DLD1 (cell line): ENCODE results near the gene ECPAS.
"Not testable (repeated sequence)": the region's sequence is repeated elsewhere in the genome, so short reads cannot be mapped to it uniquely, and the experiment has no call there.

ENCODE experiments used
- in situ Hi-C: cut with HindIII; loops from 2 replicates; pipeline ENCODE4 v1.10.0; 2017; ENCODE audit warnings: low sequenced_read_pairs

Gene ECPAS

GRCh38 chr9:111429175-111429574, 55.0 kb downstream of the ECPAS start:
- in situ Hi-C loops: no loop called here

- in situ Hi-C loops: no loop called here
Observed at GRCh38 chr9:111427186-111427585, 57.0 kb downstream of the ECPAS start.

- in situ Hi-C loops: no loop called here
Observed at GRCh38 chr9:111423389-111423788, 60.8 kb downstream of the ECPAS start.

GRCh38 chr9:111414406-111414805, 69.8 kb downstream of the ECPAS start:
- in situ Hi-C loops: no loop called here

- in situ Hi-C loops: no loop called here
Observed at GRCh38 chr9:111413996-111414395, 70.2 kb downstream of the ECPAS start.

- in situ Hi-C loops: no loop called here
Observed at GRCh38 chr9:111412280-111412679, 71.9 kb downstream of the ECPAS start.

- in situ Hi-C loops: no loop called here
Observed at GRCh38 chr9:111411266-111411665, 72.9 kb downstream of the ECPAS start.

- in situ Hi-C loops: no loop called here
Observed at GRCh38 chr9:111407813-111408212, 76.4 kb downstream of the ECPAS start.

GRCh38 chr9:111405701-111406100, 78.5 kb downstream of the ECPAS start:
- in situ Hi-C loops: no loop called here

GRCh38 chr9:111401486-111401885, 82.7 kb downstream of the ECPAS start:
- in situ Hi-C loops: not testable (repeated sequence)

- in situ Hi-C loops: no loop called here
Observed at GRCh38 chr9:111400564-111400898, 83.7 kb downstream of the ECPAS start.

GRCh38 chr9:111399772-111400563, 84.2 kb downstream of the ECPAS start:
- in situ Hi-C loops: loop anchor here (10.0 kb wide), 1 partner anchor 195 kb away; the partner anchor contains the start of gene PTGR1

GRCh38 chr9:111399211-111399739, 84.9 kb downstream of the ECPAS start:
- in situ Hi-C loops: loop anchor here (10.0 kb wide), 1 partner anchor 196 kb away; the partner anchor contains the start of gene PTGR1

GRCh38 chr9:111393971-111394370, 90.2 kb downstream of the ECPAS start:
- in situ Hi-C loops: loop anchor here (10.0 kb wide), 1 partner anchor 201 kb away; the partner anchor contains the start of gene PTGR1

GRCh38 chr9:111389406-111389805, 94.8 kb downstream of the ECPAS start:
- in situ Hi-C loops: no loop called here

GRCh38 chr9:111386386-111386785, 97.8 kb downstream of the ECPAS start:
- in situ Hi-C loops: no loop called here

GRCh38 chr9:111381006-111381405, 103.2 kb downstream of the ECPAS start:
- in situ Hi-C loops: no loop called here

- in situ Hi-C loops: no loop called here
Observed at GRCh38 chr9:111375817-111376564, 108.2 kb downstream of the ECPAS start.

- in situ Hi-C loops: no loop called here
Observed at GRCh38 chr9:111375062-111375461, 109.1 kb downstream of the ECPAS start.

- in situ Hi-C loops: no loop called here
Observed at GRCh38 chr9:111372297-111372696, 111.9 kb downstream of the ECPAS start.

- in situ Hi-C loops: no loop called here
Observed at GRCh38 chr9:111366978-111367377, 117.2 kb downstream of the ECPAS start.

- in situ Hi-C loops: no loop called here
Observed at GRCh38 chr9:111362526-111362925, 121.7 kb downstream of the ECPAS start.
